Choroid plexus epithelial cell (primary cell): Measurements from ENCODE around the gene EPM2A.

ENCODE experiments used
- DNase-seq: peaks from one replicate; pipeline ENCODE4 v3.0.0-alpha.2; 2010; ENCODE audit warnings: low read depth
- H3K4me3 ChIP-seq: 2 replicates; pipeline ENCODE4 v1.5.1; 2011; ENCODE audit warnings: low read depth, mild to moderate bottlenecking, control low read depth, low read length, moderate library complexity
- TF ChIP-seq, protein P1 (sequence below): conservative IDR thresholded peaks from 2 replicates; pipeline ENCODE4 v1.5.1; 2011; ENCODE audit warnings: low read depth, mild to moderate bottlenecking, control low read depth, inconsistent platforms, low read length, moderate library complexity

Gene EPM2A

DNA sequence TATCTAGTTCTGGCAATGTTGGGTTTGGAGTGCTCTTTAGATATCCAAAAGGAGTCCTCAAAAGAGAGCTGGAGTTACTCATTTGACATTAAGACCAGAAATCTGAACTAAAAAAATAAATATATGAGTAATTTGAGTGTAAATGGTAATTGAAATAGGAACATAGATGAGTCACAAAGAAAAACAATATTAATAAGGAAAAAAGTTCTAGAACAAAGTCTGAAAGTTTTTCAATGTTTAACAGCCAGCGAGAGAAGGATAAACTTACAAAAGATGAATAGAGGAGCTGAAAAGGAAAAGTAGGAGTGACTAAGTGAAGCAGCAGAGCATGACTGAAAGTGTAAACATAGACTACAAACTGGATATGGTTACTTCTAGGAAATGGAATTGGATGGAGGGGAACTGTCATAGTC is 46.8 kb downstream of the EPM2A start:
- peak; percentile 58 for DNase-seq
- H3K4me3 ChIP-seq = no peak overlapping the region
- TF ChIP-seq, protein P1, sequence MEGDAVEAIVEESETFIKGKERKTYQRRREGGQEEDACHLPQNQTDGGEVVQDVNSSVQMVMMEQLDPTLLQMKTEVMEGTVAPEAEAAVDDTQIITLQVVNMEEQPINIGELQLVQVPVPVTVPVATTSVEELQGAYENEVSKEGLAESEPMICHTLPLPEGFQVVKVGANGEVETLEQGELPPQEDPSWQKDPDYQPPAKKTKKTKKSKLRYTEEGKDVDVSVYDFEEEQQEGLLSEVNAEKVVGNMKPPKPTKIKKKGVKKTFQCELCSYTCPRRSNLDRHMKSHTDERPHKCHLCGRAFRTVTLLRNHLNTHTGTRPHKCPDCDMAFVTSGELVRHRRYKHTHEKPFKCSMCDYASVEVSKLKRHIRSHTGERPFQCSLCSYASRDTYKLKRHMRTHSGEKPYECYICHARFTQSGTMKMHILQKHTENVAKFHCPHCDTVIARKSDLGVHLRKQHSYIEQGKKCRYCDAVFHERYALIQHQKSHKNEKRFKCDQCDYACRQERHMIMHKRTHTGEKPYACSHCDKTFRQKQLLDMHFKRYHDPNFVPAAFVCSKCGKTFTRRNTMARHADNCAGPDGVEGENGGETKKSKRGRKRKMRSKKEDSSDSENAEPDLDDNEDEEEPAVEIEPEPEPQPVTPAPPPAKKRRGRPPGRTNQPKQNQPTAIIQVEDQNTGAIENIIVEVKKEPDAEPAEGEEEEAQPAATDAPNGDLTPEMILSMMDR = no peak

DNA sequence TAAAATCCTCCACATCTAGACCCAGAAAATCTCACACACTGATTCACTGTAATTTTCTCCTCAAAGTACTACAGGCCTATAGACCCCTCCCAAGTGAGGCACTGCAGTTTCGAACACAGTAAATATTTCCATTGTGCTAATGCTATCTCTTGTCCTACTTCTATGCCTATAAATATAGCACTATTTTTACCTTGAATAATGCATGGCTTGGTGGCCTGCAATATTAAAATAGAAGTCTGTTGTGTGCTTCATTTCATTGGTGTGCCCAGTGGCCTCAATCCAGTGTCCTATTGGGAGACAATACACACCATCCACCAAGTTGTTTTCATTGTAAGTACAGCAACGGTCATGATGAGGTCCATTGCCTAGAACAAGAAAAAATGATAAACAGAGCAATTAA is 49.4 kb downstream of the EPM2A start:
- DNase-seq = no peak
- TF ChIP-seq, protein P1 = no peak
- H3K4me3 ChIP-seq = no peak overlapping the region

DNA sequence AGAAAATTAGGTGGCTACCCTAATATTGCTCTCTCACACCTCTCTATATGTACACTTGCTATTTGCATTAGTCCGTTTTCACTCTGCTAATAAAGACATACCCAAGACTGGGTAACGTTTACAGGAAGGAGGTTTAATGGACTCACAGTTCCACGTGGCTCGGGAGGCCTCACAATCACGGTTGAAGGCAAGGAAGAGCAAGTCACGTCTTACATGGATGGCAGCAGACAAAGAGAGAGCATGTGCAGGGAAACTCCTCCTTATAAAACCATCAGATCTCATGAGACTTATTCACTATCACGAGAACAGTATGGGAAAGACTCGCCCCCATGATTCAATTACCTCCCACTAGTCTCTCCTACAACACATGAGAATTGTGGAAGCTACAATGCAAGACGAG is 53.4 kb downstream of the EPM2A start:
- no peak for DNase-seq
- no peak overlapping the region for H3K4me3 ChIP-seq
- TF ChIP-seq, protein P1 = no peak

DNA sequence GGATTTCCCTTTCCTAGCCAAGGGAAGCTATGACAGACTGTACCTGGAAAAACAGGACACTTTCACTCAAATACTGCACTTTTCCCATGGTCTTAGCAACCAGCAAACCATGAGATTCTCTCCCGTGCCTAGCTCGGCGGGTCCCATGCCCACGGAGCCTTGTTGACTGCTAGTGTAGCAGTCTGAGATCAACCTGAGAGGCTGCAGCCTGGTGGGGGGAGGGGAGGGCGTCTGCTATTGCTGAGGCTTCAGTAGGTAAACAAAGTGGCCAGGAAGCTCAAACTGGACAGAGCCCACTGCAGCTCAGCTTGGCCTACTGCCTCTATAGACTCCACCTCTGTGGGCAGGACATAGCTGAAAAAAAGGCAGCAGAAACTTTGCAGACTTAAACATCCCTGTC is 61.8 kb downstream of the EPM2A start:
- TF ChIP-seq, protein P1 = no peak
- DNase-seq = no peak
- H3K4me3 ChIP-seq = no peak overlapping the region

DNA sequence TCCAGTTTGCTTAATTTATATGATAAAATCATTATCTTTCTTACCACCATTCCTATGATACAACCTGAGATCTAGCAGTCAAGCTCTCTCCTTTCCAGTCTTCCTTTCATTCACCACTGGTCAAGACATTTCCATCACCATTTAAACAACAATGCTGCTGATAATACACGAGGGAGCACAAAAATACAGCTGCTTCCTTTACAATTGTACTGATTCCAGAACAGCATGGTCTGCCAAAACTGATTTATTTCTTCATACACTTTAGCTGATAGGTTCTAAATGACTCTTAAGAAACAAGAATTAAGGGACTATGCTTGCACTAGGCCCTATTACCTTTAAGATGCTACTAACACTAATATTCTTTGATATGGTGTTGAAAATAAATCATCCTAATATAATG is 65.0 kb downstream of the EPM2A start:
- peak; percentile 24 for DNase-seq
- TF ChIP-seq, protein P1 = no peak
- H3K4me3 ChIP-seq = no peak overlapping the region

DNA sequence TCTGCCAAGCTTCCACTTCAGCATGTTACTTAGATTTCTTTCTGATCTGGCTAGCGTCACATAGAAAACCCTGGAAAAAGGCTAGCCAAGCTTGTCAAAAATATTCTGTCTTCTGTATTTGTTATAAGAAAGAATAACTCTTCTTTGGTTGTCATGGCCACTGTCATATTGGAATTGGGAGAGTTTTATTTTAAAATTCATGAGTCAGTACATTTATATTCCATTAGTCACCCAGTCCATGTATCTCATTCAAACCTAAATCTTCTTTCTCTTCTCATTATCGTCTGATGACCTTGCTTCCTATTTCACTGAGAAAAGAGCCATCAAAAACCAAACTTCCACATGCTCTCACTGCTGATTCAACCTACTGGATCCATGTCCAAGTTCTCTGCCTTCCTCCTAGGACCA is 65.7 kb downstream of the EPM2A start:
- TF ChIP-seq, protein P1 = no peak
- peak; percentile 74 for DNase-seq
- H3K4me3 ChIP-seq = no peak overlapping the region

DNA sequence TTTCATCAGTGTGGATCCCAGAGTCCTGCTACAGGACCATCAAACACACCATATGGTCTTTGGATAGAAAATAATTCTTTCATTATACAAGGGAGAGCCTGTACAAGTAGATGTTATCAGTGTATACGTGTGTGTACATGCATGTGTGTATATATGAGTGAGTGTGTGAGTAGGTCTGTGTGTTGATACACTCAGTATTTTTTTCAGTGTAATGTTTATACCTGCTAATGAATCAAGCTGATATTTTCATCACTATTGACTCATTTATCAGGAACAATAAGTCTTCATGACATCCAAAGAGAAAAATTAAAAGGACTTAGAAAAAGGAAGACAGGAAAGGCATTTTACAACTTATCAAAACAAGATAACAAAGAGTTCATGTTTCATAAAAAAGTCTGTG is 66.5 kb downstream of the EPM2A start:
- no peak for DNase-seq
- TF ChIP-seq, protein P1 = no peak

More for the DNA sequence above, 66.5 kb downstream of the EPM2A start:
- no peak overlapping the region for H3K4me3 ChIP-seq
